Uterus (tissue), 2 donors: ENCODE results near the gene LPCAT1.

ENCODE experiments used
- POLR2A ChIP-seq, 2 donors: fragments of 450-650 bp; IDR thresholded peaks; one replicate each; pipeline ENCODE4 v1.6.1; 2016; ENCODE audit warnings: antibody characterized with exemption in 2 of 2, mild to moderate bottlenecking in 1 of 2, moderate library complexity in 1 of 2
- TF ChIP-seq, protein P1 (sequence below), 4 experiments: fragments of 200-600 bp in 2 of 4; fragments of 450-650 bp in 2 of 4; sonication (generic) in 2 of 4; IDR thresholded peaks; one replicate each; pipeline ENCODE4 v1.5.1; 2016 to 2019; ENCODE audit warnings: antibody characterized with exemption in 4 of 4, mild to moderate bottlenecking in 2 of 4, moderate library complexity in 1 of 4

- TF ChIP-seq, protein P1, sequence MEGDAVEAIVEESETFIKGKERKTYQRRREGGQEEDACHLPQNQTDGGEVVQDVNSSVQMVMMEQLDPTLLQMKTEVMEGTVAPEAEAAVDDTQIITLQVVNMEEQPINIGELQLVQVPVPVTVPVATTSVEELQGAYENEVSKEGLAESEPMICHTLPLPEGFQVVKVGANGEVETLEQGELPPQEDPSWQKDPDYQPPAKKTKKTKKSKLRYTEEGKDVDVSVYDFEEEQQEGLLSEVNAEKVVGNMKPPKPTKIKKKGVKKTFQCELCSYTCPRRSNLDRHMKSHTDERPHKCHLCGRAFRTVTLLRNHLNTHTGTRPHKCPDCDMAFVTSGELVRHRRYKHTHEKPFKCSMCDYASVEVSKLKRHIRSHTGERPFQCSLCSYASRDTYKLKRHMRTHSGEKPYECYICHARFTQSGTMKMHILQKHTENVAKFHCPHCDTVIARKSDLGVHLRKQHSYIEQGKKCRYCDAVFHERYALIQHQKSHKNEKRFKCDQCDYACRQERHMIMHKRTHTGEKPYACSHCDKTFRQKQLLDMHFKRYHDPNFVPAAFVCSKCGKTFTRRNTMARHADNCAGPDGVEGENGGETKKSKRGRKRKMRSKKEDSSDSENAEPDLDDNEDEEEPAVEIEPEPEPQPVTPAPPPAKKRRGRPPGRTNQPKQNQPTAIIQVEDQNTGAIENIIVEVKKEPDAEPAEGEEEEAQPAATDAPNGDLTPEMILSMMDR (IDR thresholded peaks at IDR 0.05) = no peak
- TF ChIP-seq POLR2A (IDR thresholded peaks at IDR 0.05) = no peak
Observed at GRCh38 chr5:1419476-1420210, 104.1 kb downstream of the LPCAT1 start.
